ENCODE data around the gene SNX3.
"Not testable (repeated sequence)": the region's sequence is repeated elsewhere in the genome, so short reads cannot be mapped to it uniquely, and the experiment has no call there.

SNX3 gene

DNA sequence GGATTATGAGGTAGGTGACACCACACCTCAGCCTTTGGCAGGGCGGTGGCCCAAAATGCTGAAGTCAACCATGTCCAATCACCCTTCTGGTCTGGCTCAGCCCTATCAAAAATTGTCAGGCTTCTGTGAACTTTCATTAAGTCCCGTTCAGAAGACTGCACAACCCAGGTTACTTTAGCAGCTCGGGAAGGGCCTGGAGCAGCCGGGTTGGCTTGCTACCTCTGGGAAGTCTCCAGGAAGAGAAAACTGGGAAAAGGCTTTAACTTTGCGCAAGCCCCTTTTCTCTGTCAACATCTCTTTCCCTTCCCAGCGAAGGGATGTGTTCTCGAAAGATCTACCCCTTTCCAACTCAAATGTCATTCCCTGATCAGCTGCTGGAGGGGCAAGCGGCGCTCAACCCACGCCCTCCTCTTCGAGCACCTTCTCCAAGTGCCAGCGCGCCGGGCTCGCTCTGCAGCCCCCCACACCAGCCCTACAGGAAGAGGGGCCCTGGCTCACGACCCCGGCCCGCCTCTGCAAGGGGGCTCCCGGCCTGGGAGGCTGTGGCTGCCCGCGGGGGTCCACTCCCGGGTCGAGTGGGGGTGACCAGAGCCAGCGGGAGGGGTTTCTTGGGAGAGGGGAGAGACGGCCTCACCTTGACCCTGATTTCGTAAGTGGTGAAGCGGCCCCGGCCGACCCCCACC, 573 bp downstream of the SNX3 start:
- DNase-seq (ENCODE audit: low read depth, low spot score), result peak; percentile 5

DNA sequence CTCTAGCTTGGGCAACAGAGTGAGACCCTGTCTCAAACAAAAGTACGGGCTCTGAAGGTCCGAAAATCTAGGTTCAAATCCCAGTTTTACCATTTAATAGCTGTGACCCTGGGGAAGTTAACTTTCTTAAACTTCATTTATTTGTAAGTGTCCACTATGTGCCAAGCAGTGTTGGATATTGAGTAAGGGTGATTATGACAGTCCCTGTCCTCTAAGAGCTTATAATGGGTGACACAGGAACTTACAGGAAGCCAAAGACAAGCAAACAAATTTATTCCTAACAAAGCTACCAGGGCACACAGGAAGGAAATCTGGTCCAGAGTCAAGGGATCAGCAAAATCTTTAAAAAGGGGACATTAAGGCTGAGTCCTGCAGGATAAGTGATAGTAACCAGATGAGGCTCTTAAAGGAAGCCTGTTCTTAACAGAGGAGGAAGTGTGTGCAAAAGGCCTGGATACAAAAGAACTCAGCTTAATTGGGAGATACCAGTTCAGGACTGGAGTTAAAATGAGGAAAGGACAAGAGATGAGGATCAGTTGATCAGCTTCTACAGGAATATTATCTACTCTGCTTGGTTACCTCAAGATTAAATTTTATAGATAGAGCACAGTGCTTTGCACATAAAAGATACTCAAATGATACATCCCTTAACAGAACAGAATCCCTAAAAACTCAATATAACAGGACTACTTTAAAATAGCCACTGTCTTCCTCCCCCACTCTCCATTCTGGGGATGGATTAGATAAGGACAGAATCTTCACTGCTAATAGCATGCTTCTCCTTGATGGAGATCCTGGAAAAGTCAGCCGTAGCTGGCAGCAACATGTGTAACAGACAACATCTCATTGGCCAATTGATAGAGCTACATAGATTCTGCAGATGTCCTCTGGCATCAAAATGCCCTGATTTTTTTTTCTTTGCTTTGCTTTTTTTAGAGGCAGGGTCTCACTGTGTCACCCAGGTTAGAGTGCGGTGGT, 6.1 kb downstream of the SNX3 start:
- no peak for DNase-seq (ENCODE audit: low read depth, low spot score)

DNA sequence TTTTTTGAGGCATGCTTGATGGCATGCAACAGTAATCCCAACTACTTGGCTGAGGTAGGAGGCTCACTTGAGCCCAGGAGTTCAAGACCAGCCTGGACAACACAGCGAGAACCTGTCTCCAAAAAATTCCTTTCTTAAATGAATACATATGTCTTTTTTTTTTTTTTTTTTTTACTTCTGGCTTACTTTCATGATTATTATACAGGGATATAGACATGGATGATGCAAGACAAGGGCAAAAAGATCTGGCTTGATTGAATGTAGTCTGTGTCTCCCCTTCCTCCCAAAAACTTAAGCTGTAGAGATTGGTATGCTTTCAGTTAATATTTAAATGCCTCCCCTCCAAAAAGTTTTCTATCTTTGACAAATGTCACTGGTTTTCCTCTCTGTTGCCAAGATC, 7.6 kb downstream of the SNX3 start:
- DNase-seq (ENCODE audit: low read depth, low spot score), result no peak

DNA sequence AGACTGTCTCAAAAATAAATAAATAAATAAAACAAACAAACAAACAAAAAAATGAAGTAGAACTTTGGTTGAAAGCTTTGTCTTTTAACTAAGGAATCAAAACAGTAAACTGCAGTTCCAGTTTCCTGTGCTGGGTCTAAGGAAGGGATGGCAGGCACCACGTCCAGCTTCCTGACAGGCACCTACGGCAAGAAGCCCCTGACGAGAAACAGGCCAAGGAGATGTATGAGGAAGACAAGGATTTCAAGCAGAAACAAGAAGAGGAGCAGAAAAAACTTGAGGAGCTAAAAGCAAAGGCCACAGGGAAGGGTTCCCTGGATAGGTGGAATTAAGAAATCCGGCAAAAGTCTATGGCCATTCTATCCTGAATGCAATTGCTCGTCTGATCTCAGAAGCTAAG, 8.8 kb downstream of the SNX3 start:
- DNase-seq (ENCODE audit: low read depth, low spot score), result no peak

DNA sequence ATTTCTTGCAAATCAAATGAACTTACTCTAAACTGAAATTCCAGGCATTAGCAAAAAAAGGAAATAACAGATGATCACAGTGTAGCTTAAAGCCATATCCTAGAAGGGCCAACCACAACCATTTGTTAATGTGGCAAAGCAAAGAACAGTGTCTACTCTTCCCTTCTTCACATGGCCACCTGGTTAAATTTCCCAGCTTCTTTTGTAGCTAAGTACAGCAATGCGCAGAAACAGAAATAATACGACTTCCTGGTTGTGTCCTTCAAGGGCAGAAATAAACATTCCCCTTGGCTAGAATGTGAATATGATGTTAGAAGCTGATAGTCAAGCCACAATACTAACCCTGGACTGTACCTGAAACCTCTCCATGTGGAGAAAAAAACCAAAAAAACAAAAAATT, 9.6 kb downstream of the SNX3 start:
- DNase-seq (ENCODE audit: low read depth, low spot score), result no peak

DNA sequence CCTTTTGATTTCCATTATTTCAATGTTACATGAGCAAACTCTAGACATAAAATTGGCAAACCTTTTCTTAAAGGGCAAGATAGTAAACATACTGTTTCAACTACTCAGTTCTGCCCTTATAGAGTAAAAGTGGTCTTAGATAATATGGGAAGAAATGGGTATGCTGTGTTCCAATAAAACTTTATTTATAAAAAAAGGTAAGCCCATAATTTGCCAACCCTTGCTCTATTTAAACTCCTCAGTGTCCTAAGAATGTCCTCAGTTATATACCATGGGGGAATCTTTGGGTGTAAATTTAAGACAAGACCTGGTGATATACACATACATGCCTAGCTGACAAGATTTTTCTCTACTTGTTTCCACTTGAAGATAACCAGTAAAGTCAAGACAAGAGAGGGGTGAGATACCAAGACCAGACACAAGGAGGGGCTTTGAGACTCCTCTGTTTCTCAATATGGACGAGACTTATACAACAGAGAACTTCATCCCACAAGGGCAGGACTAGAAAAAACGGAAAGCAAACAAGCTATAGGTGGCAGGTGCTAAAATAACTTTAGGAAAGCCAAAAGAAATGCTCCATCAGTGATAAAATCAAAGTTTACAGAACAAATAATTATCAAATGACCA, 10.5 kb downstream of the SNX3 start:
- DNase-seq (ENCODE audit: low read depth, low spot score), result peak; percentile 40

DNA sequence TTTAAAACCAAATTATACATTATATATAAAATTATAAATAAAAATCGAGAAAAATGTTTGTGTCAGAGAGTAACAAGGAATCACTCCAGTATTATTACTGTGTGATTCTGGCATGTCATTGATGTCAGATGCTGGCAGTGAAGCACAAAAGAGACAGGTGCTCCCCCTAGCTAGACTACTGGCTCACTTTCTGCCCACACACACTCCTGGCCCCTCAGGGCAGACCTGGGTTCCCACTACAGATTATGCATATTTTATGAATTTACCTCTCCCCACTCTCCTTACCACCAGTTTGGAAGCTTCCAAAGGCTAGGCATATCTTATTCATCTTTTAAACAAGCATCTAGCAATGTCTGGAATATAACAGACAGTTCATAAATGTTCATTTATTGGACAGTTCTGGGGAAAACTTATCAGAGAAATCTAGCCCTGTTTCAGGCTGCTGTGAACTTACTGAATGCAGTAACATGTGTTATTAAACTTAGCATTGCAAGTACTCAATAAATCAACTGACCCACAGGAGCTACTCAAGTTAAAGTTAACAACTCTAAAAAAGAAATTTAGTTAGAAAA, 12.8 kb downstream of the SNX3 start:
- DNase-seq (ENCODE audit: low read depth, low spot score), result no peak

DNA sequence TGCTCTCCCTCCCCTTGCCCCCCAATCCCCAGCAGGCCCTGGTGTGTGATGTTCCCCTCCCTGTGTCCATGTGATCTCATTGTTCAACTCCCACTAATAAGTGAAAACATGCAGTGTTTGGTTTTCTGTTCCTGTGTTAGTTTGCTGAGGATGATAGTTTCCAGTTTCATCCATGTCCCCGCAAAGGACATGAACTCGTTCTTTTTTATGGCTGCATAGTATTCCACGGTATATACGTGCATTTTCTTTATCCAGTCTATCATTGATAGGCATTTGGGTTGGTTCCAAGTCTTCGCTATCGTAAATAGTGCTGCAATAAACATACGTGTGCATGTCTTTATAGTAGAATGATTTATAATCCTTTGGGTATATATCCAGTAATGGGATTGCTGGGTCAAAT, 15.7 kb downstream of the SNX3 start:
- DNase-seq (ENCODE audit: low read depth, low spot score), result not testable (repeated sequence)

DNA sequence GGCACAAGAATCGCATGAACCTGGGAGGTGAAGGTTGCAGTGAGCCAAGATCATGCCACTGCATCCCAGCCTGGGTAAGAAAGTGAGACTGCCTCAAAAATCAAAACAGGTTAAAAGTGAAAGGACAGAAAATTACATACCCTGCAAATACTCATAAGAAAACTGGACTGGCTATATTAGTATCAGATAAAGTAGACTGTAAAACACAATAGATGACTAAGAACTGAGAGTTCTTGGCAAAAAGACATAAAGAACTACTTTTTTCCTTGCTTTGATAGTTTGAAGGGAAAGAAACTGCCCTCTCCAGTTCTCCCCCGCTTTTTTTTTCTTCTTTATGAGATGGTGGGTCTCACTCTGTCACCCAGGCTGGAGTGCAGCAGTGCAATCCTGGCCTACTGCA, 17.0 kb downstream of the SNX3 start:
- DNase-seq (ENCODE audit: low read depth, low spot score), result no peak

DNA sequence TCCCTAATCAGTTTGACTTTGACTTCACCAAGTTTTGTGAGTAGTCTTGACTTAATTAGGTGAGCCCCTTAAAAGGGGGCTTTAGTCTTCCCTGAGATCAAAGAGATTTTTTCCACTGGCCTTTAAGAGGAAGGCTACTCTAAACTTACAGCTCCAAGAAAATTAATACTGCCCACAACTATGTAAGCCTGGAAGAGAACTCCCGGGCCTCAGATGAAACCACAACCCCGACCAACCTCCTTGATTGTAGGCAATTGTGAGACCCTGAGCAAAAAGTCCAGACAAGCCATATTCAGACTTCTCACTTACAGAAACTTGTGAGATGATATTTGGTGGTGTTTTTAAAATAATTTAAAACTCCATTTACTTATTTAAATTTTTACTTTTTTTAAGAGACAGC, 18.1 kb downstream of the SNX3 start:
- DNase-seq (ENCODE audit: low read depth, low spot score), result no peak

DNA sequence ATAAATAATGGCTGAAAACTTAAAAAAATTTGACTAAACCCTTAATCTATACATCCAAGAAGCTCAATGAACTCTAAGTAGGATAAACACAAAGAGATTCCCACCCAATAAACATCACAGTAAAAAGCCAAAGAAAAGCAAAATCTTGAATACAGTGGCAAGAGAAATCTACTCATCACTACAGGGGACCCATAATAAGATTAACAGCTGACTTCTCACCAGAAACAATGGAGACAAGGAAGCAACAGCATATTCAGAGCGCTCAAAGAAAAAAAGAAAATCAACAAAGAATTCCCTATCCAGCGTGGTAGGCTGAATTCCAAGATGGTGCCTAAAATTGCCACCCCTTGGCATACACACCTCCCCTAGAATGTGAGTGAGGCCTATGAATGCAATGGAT, 18.6 kb downstream of the SNX3 start:
- no peak for DNase-seq (ENCODE audit: low read depth, low spot score)

DNA sequence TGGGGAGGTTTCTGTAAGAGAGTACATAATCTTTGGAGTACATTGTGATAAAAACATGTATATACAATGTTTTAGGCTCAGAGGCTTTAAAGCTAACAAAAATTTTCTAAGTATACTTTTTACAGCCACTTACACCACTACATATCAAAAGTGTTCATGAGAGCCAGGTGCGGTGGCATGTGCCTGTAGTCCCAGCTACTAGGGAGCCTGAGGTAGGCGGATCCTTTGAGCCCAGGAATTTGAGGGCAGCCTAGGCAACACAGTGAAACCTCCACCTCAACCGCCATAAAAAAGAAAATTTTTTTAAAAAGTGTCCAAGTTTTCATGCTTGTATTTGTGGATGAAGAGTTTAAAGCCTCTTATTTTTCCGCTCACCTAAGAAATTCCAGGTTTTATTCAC, 22.5 kb downstream of the SNX3 start:
- DNase-seq (ENCODE audit: low read depth, low spot score), result no peak

DNA sequence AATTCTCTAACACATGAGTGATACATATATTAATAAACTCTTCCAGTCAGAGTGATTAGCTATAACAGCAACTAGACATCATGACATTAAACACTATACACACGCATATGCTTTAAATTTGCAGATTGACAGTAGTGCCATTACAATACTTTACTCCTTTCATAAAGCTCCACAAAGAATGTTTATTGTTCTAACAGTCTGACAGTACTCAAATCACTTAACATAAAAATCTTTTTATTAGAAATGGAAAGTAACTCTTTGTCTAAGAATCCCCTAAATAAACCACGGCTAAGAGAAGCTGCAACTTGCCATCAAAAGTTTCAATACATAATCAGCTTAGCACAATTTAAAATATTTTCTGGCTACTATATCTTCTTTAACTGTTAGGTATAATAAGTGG, 24.0 kb downstream of the SNX3 start:
- DNase-seq (ENCODE audit: low read depth, low spot score), result no peak

DNA sequence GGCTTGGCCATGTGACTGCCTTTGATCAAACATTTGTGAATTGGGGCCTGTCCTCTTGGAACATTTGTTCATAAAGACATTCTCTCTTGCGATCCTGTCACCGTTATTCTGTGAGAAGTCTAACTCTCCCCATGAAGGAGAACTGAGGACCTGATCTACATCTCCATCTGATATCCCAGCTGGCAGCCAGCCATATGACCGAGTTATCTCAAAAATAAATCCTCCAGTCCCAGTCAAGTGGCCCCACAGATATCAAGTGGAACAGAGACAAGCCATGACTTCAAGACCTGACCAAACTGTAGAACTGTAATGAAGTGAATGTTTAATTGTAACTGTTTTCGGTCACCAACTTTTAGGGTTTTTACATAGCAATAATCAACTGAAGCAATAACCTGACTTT, 25.7 kb downstream of the SNX3 start:
- no peak for DNase-seq (ENCODE audit: low read depth, low spot score)

DNA sequence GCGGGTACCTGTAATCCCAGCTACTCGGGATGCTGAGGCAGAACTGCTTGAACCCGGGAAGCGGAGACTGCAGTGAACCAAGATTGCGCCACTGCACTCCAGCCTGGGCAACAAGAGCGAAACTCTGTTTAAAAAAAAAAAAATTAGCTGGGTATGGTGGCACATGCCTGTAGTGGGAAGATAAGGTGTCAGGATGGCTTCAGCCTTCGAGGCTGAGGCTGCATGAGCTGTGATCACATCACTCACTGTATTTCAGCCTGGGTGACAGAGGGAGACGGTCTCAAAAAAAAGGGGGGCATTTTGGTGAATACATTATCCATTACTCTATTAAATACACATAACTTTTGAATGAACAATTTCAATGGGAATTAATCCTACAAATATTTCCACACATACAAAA, 32.4 kb downstream of the SNX3 start:
- DNase-seq (ENCODE audit: low read depth, low spot score), result no peak

DNA sequence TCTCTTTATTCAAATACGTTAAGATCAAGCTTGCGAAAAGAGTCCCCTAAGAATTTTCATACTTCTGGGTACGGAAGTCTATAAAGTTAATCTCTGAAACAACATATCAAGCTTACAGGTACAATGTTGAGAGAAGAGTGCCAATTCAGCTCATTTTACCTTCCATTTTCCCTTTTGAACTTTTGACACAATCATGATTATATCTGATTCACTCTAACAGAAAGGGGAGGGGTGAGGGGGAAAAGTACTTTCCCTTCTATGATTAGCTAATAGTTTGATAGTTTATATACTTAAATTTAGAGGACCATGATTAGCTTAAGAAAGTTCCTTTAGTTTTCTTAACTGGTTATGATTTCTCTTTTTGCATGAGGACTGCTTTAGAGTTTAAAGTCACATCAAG, 33.5 kb downstream of the SNX3 start:
- DNase-seq (ENCODE audit: low read depth, low spot score), result no peak

DNA sequence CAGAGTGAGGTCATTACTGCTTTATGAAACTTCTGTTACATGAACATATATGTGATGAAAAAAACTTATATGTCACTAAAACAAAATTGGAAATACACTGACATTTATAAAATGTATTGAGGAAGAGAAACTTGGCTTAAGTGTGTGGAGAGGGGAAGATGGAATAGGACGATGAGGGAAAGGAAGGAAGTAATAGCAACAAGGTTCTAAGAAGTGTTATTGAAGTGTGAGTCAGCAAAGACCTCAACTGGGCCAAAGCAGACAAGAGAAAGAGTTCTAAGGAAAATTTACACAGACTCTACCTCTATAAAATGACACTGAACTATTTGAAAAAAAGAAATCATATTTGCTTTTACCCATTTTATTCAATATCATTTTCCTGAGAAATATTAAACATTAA, 38.3 kb downstream of the SNX3 start:
- no peak for DNase-seq (ENCODE audit: low read depth, low spot score)

DNA sequence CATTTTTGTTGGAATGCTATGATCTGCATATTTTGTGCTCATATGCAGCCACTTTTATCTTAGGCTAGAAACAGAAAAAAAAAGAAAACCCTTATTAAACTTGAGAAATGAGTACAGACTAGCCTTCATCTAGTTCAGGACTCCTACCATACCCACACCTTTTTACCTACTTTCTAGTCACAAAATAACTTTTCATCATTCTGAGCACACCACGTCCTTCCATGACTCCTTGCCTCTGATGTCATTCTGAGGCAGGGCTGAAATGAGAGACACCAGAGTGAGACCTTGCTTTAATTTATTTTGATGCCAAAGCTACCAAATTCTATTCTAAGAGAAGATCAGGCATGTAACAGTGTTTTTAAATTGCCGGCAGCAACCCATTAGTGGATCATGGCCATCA, 38.8 kb downstream of the SNX3 start:
- DNase-seq (ENCODE audit: low read depth, low spot score), result no peak

DNA sequence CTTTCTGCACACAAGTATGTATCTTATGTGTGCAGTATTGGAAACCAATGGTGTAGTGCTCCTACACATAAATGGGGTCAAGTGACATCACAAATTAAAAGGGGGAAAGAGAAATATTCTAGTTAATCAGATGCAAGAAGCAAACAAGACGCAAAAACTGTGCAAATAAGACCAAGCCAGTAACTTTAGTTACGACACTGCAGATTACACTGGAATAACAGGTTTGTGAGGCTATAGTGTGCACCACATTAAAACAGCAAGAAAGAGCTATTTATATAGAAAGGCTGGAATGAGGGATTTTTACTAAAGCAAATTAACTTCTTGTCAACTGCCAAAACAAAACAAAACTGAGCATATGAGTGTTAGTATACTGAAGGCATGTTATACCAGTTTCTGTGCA, 49.2 kb downstream of the SNX3 start:
- no peak for DNase-seq (ENCODE audit: low read depth, low spot score)

DNA sequence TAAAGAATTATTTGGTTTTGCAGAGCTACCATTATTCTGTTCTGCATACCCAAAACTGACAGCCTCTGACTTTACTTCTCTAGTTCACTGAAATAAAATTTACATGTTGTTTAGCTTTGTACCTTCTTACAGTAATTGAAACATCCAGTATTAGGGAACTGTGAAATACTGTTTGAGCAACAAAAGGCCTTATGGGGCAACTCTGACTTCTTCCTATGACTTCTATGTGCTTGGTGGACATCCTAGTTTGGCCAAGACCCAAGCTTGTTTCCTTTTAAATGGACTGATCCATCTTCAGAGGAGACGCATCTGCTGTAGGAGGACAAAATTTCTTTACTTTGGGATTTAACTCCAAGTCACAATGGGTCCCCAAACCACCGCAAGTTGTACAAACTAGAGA, 50.3 kb downstream of the SNX3 start:
- DNase-seq (ENCODE audit: low read depth, low spot score), result no peak

DNA sequence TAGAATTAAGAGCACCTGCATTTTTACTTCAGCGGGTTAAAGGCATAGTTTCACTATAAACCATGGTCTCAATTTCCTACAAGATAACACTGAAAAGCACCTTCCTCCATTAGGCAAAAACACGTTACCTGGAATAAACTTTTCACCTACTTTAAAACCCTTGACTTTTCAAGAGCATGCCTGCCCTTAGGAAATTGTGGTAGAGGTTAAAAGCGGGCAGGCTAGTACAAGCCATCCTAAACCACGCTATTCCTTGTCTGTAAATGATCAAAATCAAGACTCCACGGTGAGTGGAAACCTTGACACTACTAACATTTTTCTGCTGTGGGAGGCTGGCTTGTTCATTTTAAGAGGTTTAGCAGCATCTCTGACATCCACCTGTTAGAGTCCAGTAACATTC, 51.1 kb downstream of the SNX3 start:
- DNase-seq (ENCODE audit: low read depth, low spot score), result no peak

DNA sequence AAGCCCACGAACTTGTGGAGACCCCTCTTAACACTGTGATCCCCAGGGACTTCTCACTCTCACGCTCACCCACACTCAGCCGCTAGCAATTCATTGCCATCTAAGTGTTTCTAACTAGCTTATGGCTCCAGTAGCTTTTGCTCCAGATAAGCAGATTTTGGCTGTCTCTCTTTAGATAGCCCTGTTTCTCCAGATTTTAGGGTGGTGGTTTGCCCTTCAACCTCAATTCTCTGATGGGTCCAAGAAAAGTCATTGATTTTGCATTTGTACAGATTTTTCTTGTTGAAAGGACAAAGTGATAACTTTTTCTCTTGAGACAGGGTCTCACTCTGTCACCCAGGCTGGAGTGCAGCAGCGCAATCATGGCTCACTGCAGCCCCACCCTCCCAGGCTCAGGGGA, 53.8 kb downstream of the SNX3 start:
- no peak for DNase-seq (ENCODE audit: low read depth, low spot score)
